Stomach (tissue), 9 donors: ENCODE data around the gene KBTBD8. TPM values are rescaled to one million over a fixed set of nuclear protein-coding genes. Genes with fewer than 3 reads are reported as not detected.
A peak's percentile ranks its signal among the peaks of the same experiment; 100 is the strongest.

Experiments used
- DNase-seq, 2 donors: peaks; one replicate each; pipeline versions ENCODE4 v3.0.0 to v3.0.0-alpha.2; 2013 to 2019
- H3K27ac ChIP-seq, 5 donors: fragments of 200-600 bp in 4 of 5; sonication (generic) in 4 of 5; one replicate each; pipeline ENCODE4 v1.5.1; 2013 to 2019; ENCODE audit warnings: mild to moderate bottlenecking in 1 of 5, moderate library complexity in 1 of 5
- H3K27me3 ChIP-seq, 3 donors: fragments of 200-600 bp; sonication (generic); one replicate each; pipeline ENCODE4 v1.5.1; 2017 to 2019; ENCODE audit warnings: mixed run types in 1 of 3
- H3K36me3 ChIP-seq, 4 donors: fragments of 200-600 bp; sonication (generic); 1 replicate in 3 of 4; 2 replicates in 1 of 4; pipeline ENCODE4 v1.5.1; 2016 to 2019
- H3K4me1 ChIP-seq, 4 donors: fragments of 200-600 bp; sonication (generic); one replicate each; pipeline ENCODE4 v1.5.1; 2016 to 2019
- H3K4me3 ChIP-seq, 4 donors: fragments of 200-600 bp; sonication (generic) in 3 of 4; one replicate each; pipeline ENCODE4 v1.5.1; 2016 to 2019; ENCODE audit warnings: mild to moderate bottlenecking in 1 of 4
- H3K9me3 ChIP-seq, 4 donors: fragments of 200-600 bp; sonication (generic); one replicate each; pipeline ENCODE4 v1.5.1; 2016 to 2019
- CTCF ChIP-seq, 7 experiments: fragments of 450-650 bp in 4 of 7; fragments of 200-600 bp in 3 of 7; sonication (generic) in 3 of 7; IDR thresholded peaks; one replicate each; pipeline ENCODE4 v1.5.1; 2016 to 2019; ENCODE audit warnings: antibody characterized with exemption in 7 of 7, control low read depth in 2 of 7, mild to moderate bottlenecking in 1 of 7
- EP300 ChIP-seq: sonication (generic); formaldehyde crosslinking; IDR thresholded peaks from one replicate; pipeline ENCODE4 v1.6.1; 2017; ENCODE audit warnings: antibody characterized with exemption
- POLR2A ChIP-seq, 4 donors: fragments of 450-650 bp; IDR thresholded peaks; one replicate each; pipeline ENCODE4 v1.6.1; 2016; ENCODE audit warnings: antibody characterized with exemption in 4 of 4, control low read depth in 2 of 4, mild to moderate bottlenecking in 1 of 4, moderate library complexity in 1 of 4
- POLR2AphosphoS5 ChIP-seq, 3 donors: sonication (generic); formaldehyde crosslinking; IDR thresholded peaks; one replicate each; pipeline ENCODE4 v1.6.1; 2016; ENCODE audit warnings: antibody characterized with exemption in 3 of 3
- WGBS, 5 donors: extraction: QIAGEN DNeasy Blood & Tissue Kit in 3 of 5; methylation state at CpG; one replicate each; pipeline versions ENCODE4 v1.1.5 to v1.1.7; 2013 to 2018; 5-methylcytosine and 5-hydroxymethylcytosine counted together
- intact Hi-C: fragments of 100-400 bp; cut with DNase I; formaldehyde crosslinking; loops from one replicate; pipeline ENCODE4 v1.15.1; 2023; ENCODE audit warnings: low total_unique reads
- polyA plus RNA-seq, 3 donors: library from polyadenylated mRNA; stranded (reverse); fragments of 200-250 nt; gene quantifications; one replicate each; pipeline ENCODE4 v1.2.3, GENCODE V29; 2013
- total RNA-seq, 5 donors: library from RNA; depleted of rRNA; stranded (reverse); fragments of >200 nt; gene quantifications; one replicate each; pipeline versions ENCODE4 v1.1.0 to v1.2.3, GENCODE V29; 2014 to 2016
- donor health status: healthy with polysubstance abuse.
- donor health status: Bipolar disorder and iron deficiency.
- donor health status: healthy.

The KBTBD8 gene
- total and polyA plus RNA-seq, 8 donors, result 0.45 to 2.2 (median 0.67) TPM; not detected in 2

- H3K4me1 ChIP-seq, result peaks cover 0 to 8% (median 0%) of the 10 kb centered on the region in 4 donors
- DNase-seq, result no peak
- no peaks in the 10 kb centered on the region for H3K27me3 ChIP-seq
- no peaks in the 10 kb centered on the region for H3K9me3 ChIP-seq
- no peak overlapping the region for H3K27ac ChIP-seq
- TF ChIP-seq POLR2A (IDR thresholded peaks at IDR 0.05) (no peak), EP300 (no peak), POLR2AphosphoS5 (IDR thresholded peaks at IDR 0.05) (no peak), CTCF (IDR thresholded peaks at IDR 0.05) (no peak)
- 81 to 87% (median 84%) methylated on average over 3 of the region's 3 CpGs for WGBS, 5 donors
- no peak overlapping the region for H3K4me3 ChIP-seq
- H3K36me3 ChIP-seq, result no peaks in the 10 kb centered on the region
- intact Hi-C loops, result no loop called here
Measured at GRCh38 chr3:67016522-67017080, 18.5 kb downstream of the KBTBD8 start.

DNA sequence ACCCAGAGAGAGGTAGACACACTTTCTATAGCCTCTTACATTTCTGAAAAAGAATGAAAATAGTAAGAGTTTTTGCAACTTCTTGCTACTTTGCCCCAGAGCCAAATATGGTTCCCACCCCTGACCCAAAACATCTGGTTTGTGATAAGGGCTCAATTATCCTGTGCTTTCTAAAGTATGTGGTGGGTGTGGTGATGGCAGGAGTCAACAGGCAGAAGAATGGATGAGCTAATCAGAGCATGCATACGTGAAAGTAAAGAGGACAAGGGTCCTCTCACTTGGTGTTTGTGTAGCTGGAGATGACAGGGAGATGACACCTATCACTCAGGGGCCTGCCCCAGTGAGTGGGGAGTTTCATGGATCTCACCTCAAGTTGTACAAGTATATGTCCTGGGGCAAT lies 19.1 kb downstream of the KBTBD8 start:
- no peaks in the 10 kb centered on the region for H3K9me3 ChIP-seq
- no peaks in the 10 kb centered on the region for H3K27me3 ChIP-seq
- H3K4me3 ChIP-seq, result no peak overlapping the region
- WGBS, 5 donors, result 41 to 46% (median 43%) methylated on average over 1 of the region's 1 CpG
- peak in 1 of 2 donors; percentile 16 for DNase-seq
- no peak overlapping the region for H3K27ac ChIP-seq
- no peaks in the 10 kb centered on the region for H3K36me3 ChIP-seq
- intact Hi-C loops, result no loop called here
- peaks cover 0 to 8% (median 0%) of the 10 kb centered on the region in 4 donors for H3K4me1 ChIP-seq
- no peak for TF ChIP-seq CTCF (IDR thresholded peaks at IDR 0.05)
- TF ChIP-seq POLR2A (IDR thresholded peaks at IDR 0.05), result no peak
- no peak for TF ChIP-seq POLR2AphosphoS5 (IDR thresholded peaks at IDR 0.05)
- TF ChIP-seq EP300, result no peak

DNA sequence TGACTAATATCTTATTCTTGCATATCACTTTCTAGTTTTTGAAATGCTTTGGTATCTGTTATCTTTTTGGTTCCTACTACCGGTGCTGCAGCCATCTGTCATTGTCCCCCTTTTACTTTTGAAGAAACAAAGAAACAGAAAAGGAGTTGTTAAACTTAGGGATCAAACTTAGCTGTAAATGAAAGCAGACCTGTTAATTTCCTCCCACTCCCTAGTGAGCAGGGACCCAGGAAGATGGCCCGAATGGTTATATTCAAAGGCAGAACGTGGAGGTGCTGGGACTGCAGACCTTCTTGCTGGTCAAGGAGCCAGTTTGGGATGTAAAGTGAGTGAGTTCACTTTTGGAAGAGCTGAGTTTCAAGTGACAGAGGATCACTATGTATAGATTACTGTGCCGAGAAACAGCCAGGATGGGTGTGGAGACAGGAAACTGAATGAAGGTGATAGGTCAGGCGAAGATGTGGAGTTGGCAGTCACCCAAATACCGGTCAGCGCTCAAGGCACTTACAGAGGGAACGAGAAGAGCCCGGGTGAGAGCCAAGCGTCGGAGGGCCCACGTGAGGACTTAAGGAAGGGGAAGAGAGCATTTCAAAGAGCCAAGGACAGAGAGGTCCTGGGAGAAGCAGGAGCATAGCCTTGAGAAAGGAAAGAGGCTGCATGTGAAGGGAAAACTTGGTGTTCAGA lies 20.1 kb downstream of the KBTBD8 start:
- no peak overlapping the region for H3K4me3 ChIP-seq

More for the DNA sequence above, 20.1 kb downstream of the KBTBD8 start:
- H3K9me3 ChIP-seq, result no peaks in the 10 kb centered on the region
- intact Hi-C loops, result no loop called here
- H3K36me3 ChIP-seq, result no peaks in the 10 kb centered on the region
- H3K27ac ChIP-seq, result no peak overlapping the region
- no peaks in the 10 kb centered on the region for H3K27me3 ChIP-seq
- peaks cover 0 to 8% (median 0%) of the 10 kb centered on the region in 4 donors for H3K4me1 ChIP-seq
- peak in 1 of 2 donors; percentile 35 for DNase-seq
- TF ChIP-seq POLR2A (IDR thresholded peaks at IDR 0.05) (no peak), EP300 (no peak), POLR2AphosphoS5 (IDR thresholded peaks at IDR 0.05) (no peak), CTCF (IDR thresholded peaks at IDR 0.05) (no peak)
- WGBS, 5 donors, result 34 to 43% (median 38%) methylated on average over 12 of the region's 12 CpGs
